Measurements from ENCODE around the gene MACO1. TPM values are rescaled to one million over a fixed set of nuclear protein-coding genes. Genes with fewer than 3 reads are reported as not detected.

Gene MACO1
- total and polyA plus RNA-seq, 2 of the 13 experiments (the other 11 are each of a cell fraction or from before 2014, with no cell fraction given), result 9.7 to 17.0 TPM

DNA sequence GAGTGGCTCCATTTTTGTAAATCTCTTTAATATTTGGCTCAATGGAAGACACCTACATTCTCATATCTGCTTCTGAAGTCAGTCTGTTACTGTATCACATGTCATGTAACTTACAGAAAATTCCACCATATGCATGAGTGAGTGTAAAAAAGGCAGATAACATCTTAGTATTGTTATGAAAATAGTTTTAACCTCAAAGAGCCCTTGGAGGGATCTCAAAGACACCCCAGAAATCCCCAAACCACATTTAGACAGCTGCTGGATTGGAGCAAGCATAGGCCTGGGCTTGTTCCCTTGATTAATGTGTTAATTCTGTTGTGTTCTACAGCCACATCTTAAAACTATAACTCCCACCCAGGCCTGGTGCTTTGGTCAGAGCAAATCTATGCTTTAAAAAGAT lies 16.9 kb downstream of the MACO1 start:
- POLR2A ChIA-PET, result no interaction called here
- DNase-seq (ENCODE audit: low spot score) (no peak), FAIRE-seq (no peak), ATAC-seq (no peak)
- TSS peak; percentile 19 for BruUV-seq (replicated peaks)
- Histone ChIP-seq H3K4me1 (ENCODE audit: insufficient read depth, low read length) (no peaks in the 10 kb centered on the region), H3K4me3 (replicated peaks in 1 of 3; ENCODE audit: insufficient read depth in 1 of 3, low read depth in 2 of 3, low read length in 3 of 3) (no peak overlapping the region), H3K9ac (ENCODE audit: insufficient read depth, low read depth, low read length) (no peak overlapping the region), H3K9me3 (ENCODE audit: low read length) (no peaks in the 10 kb centered on the region), H3K79me2 (ENCODE audit: insufficient read depth, low read length) (peaks cover 11% of the 10 kb centered on the region), H2AFZ (ENCODE audit: low read length) (no peak overlapping the region), H3K27ac (ENCODE audit: extremely low read length, insufficient read depth, low read length) (no peak overlapping the region), H3K27me3 (ENCODE audit: control insufficient read depth in 1 of 2, insufficient read depth in 2 of 2, low read length in 2 of 2) (no peaks in the 10 kb centered on the region), H3K4me2 (ENCODE audit: low read depth, low read length) (no peak overlapping the region), H4K20me1 (ENCODE audit: insufficient read depth, low read length) (no peaks in the 10 kb centered on the region), H3K36me3 (replicated peaks in 1 of 2; ENCODE audit: control insufficient read depth in 1 of 2, insufficient read depth in 2 of 2, low read length in 2 of 2) (peaks cover 1 to 17% of the 10 kb centered on the region in 2 experiments; a peak in 3 of 5 replicates)
- TF ChIP-seq ZNF180 (CRISPR knock-in tag; IDR thresholded peaks at IDR 0.05; ENCODE audit: borderline replicate concordance, low read depth) (no peak), ZNF792 (CRISPR knock-in tag; IDR thresholded peaks at IDR 0.05) (no peak), CEBPB (IDR thresholded peaks at IDR 0.05; ENCODE audit: borderline replicate concordance, low read depth, low read length) (no peak), ZNF549 (CRISPR knock-in tag; IDR thresholded peaks at IDR 0.05) (no peak), RAD21 (CRISPR knock-in tag; IDR thresholded peaks at IDR 0.05) (no peak), NFYC (CRISPR knock-in tag; IDR thresholded peaks at IDR 0.05) (no peak)
- TF ChIP-seq, protein P1, sequence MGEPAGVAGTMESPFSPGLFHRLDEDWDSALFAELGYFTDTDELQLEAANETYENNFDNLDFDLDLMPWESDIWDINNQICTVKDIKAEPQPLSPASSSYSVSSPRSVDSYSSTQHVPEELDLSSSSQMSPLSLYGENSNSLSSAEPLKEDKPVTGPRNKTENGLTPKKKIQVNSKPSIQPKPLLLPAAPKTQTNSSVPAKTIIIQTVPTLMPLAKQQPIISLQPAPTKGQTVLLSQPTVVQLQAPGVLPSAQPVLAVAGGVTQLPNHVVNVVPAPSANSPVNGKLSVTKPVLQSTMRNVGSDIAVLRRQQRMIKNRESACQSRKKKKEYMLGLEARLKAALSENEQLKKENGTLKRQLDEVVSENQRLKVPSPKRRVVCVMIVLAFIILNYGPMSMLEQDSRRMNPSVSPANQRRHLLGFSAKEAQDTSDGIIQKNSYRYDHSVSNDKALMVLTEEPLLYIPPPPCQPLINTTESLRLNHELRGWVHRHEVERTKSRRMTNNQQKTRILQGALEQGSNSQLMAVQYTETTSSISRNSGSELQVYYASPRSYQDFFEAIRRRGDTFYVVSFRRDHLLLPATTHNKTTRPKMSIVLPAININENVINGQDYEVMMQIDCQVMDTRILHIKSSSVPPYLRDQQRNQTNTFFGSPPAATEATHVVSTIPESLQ (CRISPR knock-in tag; conservative IDR thresholded peaks at IDR 0.05), result no peak
- in situ Hi-C loops (cut with HindIII; ENCODE audit: extremely low pct_ligation_motif_present, low pct_unique_long_range_greater_than_20kb), result no loop called here
- intact Hi-C loops (cut with micrococcal nuclease; ENCODE audit: unreplicated experiment), result no loop called here
- CTCF ChIA-PET (ENCODE audit: low intra/inter-chr PET ratio, low total read pairs), result no interaction called here

DNA sequence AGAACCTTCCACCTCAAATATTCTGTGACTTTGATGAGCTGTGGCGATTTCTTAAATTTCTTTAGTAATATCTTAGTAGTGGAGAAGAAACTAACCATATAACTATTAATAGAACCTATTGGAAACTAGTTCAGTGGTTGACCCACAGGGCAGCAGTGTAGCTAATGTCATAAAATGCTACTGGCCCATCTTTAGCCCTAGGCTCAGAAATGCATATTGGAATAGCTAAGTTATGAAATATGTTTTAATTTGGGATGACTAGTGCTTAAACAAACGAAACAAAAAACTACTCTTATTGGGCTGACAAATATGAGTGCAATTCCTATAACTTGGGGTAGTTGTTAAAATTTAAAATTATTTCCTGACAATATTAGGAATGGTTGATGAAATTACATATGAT lies 20.2 kb downstream of the MACO1 start:
- WGBS (ENCODE audit: low lambda C conversion rate), result 94% methylated on average over 2 of the region's 2 CpGs
- Histone ChIP-seq H3K36me3 (replicated peaks in 1 of 2; ENCODE audit: control insufficient read depth in 1 of 2, insufficient read depth in 2 of 2, low read length in 2 of 2) (peaks cover 3 to 19% of the 10 kb centered on the region in 2 experiments; a peak in 4 of 5 replicates), H3K79me2 (ENCODE audit: insufficient read depth, low read length) (peaks cover 2% of the 10 kb centered on the region), H3K9me3 (ENCODE audit: low read length) (no peaks in the 10 kb centered on the region), H4K20me1 (ENCODE audit: insufficient read depth, low read length) (no peaks in the 10 kb centered on the region), H3K9ac (ENCODE audit: insufficient read depth, low read depth, low read length) (no peak overlapping the region), H3K27ac (ENCODE audit: extremely low read length, insufficient read depth, low read length) (no peak overlapping the region), H3K4me2 (ENCODE audit: low read depth, low read length) (no peak overlapping the region), H3K27me3 (ENCODE audit: control insufficient read depth in 1 of 2, insufficient read depth in 2 of 2, low read length in 2 of 2) (no peaks in the 10 kb centered on the region), H3K4me3 (replicated peaks in 1 of 3; ENCODE audit: insufficient read depth in 1 of 3, low read depth in 2 of 3, low read length in 3 of 3) (no peak overlapping the region), H3K4me1 (ENCODE audit: insufficient read depth, low read length) (no peaks in the 10 kb centered on the region), H2AFZ (ENCODE audit: low read length) (no peak overlapping the region)
- DNase-seq (ENCODE audit: low spot score), result no peak
- BruUV-seq (replicated peaks), result no TSS peak
- no peak for FAIRE-seq
- intact Hi-C loops (cut with micrococcal nuclease; ENCODE audit: unreplicated experiment) (no loop called here), in situ Hi-C loops (cut with HindIII; ENCODE audit: extremely low pct_ligation_motif_present, low pct_unique_long_range_greater_than_20kb) (no loop called here)
- ChIA-PET CTCF (ENCODE audit: low intra/inter-chr PET ratio, low total read pairs) (no interaction called here), POLR2A (no interaction called here)
- ATAC-seq, result no peak
- TF ChIP-seq DMAP1 (CRISPR knock-in tag; IDR thresholded peaks at IDR 0.05), result no peak
- TF ChIP-seq, protein P2, sequence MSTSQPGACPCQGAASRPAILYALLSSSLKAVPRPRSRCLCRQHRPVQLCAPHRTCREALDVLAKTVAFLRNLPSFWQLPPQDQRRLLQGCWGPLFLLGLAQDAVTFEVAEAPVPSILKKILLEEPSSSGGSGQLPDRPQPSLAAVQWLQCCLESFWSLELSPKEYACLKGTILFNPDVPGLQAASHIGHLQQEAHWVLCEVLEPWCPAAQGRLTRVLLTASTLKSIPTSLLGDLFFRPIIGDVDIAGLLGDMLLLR (CRISPR knock-in tag; IDR thresholded peaks at IDR 0.05), result no peak
- TF ChIP-seq ELF4 (CRISPR knock-in tag; IDR thresholded peaks at IDR 0.05; ENCODE audit: borderline replicate concordance), result no peak
- TF ChIP-seq ZNF839 (CRISPR knock-in tag; IDR thresholded peaks at IDR 0.05; ENCODE audit: borderline replicate concordance), result no peak
- TF ChIP-seq, protein P3, sequence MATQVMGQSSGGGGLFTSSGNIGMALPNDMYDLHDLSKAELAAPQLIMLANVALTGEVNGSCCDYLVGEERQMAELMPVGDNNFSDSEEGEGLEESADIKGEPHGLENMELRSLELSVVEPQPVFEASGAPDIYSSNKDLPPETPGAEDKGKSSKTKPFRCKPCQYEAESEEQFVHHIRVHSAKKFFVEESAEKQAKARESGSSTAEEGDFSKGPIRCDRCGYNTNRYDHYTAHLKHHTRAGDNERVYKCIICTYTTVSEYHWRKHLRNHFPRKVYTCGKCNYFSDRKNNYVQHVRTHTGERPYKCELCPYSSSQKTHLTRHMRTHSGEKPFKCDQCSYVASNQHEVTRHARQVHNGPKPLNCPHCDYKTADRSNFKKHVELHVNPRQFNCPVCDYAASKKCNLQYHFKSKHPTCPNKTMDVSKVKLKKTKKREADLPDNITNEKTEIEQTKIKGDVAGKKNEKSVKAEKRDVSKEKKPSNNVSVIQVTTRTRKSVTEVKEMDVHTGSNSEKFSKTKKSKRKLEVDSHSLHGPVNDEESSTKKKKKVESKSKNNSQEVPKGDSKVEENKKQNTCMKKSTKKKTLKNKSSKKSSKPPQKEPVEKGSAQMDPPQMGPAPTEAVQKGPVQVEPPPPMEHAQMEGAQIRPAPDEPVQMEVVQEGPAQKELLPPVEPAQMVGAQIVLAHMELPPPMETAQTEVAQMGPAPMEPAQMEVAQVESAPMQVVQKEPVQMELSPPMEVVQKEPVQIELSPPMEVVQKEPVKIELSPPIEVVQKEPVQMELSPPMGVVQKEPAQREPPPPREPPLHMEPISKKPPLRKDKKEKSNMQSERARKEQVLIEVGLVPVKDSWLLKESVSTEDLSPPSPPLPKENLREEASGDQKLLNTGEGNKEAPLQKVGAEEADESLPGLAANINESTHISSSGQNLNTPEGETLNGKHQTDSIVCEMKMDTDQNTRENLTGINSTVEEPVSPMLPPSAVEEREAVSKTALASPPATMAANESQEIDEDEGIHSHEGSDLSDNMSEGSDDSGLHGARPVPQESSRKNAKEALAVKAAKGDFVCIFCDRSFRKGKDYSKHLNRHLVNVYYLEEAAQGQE (IDR thresholded peaks at IDR 0.05; ENCODE audit: borderline replicate concordance in 1 of 2, low read depth in 1 of 2, low read length in 2 of 2), result no peak

Data from HepG2 (cell line).